Stimulated activated CD4-positive, alpha-beta T cell treated with anti-CD3 and anti-CD28 coated beads, Interleukin-12 subunit alpha, Interleukin-12 subunit beta, amount 100 ng/mL, for 24 hours (primary cell): ENCODE data around the gene CEP68.

ENCODE experiments used
- DNase-seq, 2 experiments: peaks; one replicate each; pipeline ENCODE4 v3.0.0-alpha.2; 2020; ENCODE audit warnings: low read depth in 2 of 2

CEP68 gene

DNA sequence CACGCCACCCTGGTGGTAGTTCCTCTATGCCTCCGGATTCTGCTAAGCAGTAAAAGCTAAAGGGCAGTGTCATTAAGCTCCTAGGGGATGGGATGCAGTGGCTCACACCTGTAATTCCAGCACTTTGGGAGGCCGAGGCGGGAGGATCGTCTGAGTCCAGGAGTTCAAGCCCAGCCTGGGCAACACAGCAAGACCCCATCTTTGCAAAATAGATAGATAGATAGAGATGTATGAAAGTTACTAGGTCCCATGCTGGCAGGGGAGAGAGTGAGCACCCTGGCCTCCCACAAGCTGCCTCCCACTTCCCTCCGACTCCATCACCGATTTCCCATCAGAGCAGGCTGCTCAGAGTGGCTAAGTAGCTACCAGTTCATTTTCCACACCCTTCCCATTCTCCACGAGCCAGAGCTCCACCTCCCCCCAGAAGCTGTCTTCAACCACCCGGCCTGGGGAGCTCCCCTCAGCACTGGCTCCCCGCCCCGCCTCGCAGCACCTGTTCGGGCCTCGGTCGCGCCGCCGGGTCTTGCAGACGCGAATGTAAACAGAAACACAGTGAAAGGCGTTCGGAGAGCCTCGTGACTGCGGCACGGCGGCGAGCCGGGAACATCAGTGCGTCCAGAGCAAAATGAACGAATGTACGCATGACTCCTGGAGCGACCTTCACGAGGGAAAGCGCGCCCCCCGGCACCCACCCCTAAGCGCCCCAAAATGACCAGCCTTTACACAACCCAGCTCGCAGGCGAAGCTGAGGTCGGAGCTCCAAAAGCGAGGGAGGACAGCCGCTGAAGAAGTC, 598 bp upstream of the CEP68 start:
- no peak for DNase-seq

DNA sequence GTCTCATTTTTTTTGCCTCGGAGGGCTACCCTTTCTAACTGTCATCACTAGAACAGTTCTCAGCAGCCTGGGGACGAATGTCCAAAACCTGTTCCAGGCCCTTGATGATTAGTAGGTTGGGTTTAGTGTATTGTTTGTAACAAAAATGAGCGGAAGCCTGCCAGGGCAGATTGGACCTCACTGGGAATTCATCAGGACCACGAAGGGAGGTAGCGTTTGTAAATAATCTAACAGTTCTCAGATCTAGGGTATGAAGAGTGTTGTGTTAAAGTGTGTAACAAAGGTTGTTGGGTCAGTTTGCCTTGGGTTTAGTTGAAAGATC, 799 bp downstream of the CEP68 start:
- no peak for DNase-seq

DNA sequence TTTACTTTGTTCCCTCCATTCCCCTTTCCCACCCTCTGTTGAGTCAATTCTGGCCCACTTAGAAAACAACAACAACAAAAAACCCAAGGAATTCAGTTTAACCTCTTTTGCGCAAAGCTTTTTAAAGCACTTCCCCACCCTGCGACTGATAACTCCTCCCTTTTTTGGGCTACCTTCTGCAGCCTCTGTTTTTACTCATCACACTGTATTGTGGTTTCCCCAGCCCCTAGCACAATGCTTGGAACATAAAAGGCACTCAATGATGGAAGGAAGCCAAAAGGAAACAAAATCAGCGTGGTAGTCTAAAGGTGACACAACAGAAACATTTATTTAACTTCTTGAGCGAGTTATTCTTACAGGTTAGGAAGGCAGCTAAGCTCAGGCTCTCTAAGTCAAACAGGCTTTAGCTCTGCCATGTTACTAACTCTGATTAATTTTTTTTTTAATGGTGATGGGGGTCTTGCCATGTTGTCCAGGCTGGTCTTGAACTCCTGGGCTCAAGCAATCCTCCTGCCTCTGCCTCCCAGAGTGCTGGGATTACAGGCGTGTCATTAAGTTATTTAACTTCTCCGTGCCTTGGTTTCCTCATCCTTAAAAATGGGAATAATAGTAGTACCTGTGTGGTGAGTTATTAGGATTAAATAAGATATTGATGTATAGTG, 1.3 kb downstream of the CEP68 start:
- DNase-seq = peak in 1 of 2 experiments; percentile 31

GRCh38 chr2:65059071-65059470, 2.9 kb downstream of the CEP68 start:
- no peak for DNase-seq

DNA sequence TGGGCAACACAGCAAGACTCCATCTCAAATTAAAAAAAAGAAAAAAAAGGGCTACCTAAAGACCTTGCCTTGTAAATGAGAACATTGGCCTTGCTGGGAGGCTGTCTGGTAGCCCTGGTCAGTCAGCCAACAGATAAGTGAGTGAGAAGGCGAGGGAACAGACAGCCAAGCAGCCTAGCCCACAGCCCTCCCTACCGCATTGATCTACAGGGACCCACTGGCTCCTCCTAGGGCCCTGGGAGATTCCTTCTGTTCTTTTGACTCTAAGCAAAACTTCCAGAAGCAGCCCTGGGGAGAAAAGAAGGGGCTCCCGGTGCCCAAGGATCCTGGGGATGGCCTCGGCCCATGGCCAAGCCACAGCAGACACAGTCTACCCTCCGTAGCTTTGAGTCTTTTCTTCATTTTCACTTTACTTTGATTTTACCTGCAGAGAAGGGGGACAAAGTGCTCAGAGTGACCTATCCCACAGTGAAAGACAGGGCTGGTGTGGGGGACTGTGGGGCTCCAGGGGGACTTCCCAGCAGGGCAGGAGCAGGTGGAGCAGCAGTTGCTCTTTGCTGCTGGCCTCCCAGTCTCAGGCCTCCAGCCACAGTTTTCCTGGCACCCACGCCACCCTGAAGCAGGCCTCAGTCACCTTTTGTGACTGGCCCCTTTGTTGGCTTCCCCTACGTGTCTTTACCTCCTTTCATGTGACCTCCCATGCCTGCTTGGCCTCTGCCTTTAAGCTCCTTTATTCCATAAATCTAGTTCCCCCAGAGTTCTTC, 5.1 kb downstream of the CEP68 start:
- no peak for DNase-seq

GRCh38 chr2:65061910-65062339, 5.7 kb downstream of the CEP68 start:
- DNase-seq = no peak

- no peak for DNase-seq
Measured at GRCh38 chr2:65062843-65063825, 6.9 kb downstream of the CEP68 start.

DNA sequence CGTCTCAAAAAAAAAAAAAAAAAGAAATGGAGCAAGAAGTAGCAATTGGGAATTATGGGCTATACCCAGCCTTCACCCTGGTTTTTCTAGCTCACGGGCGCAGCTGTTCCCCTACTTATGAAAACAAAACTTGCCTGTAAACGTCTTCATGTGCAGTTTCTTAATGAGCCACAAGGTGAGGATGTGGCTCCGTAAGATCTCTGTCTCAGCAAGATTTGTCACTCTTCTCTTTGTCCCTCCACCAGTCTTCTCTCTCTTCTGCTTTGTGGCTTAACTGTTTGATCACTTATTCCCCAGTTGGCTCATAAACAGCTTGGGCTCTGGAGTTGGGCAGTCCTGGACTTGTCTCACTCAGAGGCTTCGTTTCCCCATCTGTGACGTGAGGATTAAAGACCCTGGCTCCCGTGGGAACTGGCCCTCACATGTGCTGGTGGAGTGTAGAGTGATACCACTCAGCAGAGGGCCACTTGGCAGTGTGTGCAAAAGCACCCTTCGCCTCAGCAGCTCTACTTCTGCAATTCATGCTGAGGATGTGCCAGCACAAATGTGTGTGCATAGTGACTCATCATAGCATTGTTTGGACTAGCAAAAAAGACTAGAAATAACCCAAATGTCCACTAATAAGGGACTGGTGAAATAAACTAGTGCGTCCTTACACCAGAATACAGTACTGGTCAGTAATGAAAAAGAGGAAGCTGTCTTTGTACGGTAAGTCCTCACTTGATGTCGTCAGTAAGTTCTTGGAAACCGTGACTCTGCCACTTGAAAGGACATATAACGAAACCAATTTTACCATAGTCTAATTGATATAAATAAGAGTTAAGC, 8.7 kb downstream of the CEP68 start:
- no peak for DNase-seq

- no peak for DNase-seq
Measured at GRCh38 chr2:65067806-65068553, 11.8 kb downstream of the CEP68 start.

GRCh38 chr2:65069439-65069824, 13.2 kb downstream of the CEP68 start:
- DNase-seq = no peak

GRCh38 chr2:65070172-65070830, 14.1 kb downstream of the CEP68 start:
- DNase-seq = no peak

DNA sequence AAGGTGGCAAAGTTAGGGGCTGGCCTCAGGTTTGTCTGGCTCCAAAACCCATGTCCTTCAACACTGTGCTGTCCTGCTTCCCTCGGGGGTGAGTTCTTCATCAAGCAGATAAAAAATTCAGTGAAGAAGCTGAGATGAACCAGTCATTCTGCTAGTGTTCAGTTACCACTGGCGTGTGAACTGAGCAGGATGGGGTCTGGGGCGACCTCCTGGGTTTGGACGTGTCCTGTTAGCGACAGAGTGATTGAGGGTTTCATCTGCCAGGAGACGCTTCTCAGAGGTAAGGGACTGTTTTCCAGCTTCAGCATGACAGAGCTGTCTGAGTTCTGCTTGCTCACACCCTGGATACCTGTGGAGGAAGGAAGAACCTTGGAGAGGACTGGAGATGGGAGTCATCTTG, 14.6 kb downstream of the CEP68 start:
- DNase-seq = no peak

DNA sequence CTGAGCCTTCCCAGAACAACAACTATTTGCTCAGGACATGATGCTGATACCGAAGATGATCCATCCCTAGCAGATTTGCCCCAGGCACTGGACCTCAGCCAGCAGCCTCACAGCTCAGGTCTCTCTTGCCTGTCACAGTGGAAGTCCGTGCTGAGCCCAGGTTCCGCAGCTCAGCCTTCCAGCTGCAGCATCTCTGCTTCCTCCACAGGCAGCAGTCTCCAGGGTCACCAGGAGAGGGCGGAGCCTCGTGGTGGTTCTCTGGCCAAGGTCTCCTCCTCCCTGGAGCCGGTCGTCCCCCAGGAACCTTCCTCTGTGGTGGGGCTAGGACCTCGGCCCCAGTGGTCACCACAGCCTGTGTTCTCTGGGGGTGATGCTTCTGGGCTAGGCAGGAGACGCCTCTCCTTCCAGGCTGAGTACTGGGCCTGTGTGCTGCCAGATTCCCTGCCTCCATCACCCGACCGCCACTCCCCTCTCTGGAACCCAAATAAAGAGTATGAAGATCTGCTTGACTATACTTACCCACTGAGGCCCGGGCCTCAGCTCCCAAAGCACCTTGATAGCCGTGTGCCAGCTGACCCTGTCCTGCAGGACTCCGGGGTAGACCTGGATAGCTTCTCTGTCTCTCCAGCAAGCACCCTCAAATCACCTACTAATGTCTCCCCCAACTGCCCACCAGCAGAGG, 15.4 kb downstream of the CEP68 start:
- no peak for DNase-seq

- no peak for DNase-seq
Measured at GRCh38 chr2:65072181-65072970, 16.2 kb downstream of the CEP68 start.

DNA sequence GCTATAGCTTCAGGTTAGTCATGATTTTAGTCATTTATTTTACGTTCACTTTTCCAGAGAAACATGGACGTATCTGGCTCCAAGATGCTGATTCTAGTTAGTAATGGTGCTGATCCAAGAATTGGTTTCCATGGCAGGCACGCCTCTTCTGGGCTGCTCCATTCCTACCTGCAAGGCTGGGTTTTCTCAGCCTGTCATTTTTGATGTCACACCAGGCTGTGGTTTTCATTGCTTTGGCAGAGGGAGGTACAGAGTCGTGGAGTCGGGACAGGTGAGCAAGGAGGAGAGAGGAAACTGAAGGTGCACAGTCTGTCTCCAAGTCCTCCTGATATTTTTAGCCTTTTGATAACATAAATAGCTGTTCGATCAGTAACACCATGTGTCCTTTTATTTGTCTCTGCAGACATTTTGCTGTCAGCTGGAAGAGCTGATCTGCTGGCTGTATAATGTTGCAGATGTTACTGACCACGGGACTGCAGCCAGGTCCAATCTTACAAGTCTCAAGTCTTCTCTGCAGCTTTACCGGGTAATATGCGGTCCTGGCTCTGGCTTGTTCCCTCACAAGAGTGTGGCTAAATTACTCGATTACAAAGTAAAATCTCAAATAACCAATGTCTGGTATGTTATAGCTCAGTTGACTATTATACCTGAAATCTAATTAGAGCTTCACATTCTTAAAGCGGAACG, 17.8 kb downstream of the CEP68 start:
- no peak for DNase-seq

GRCh38 chr2:65075176-65075575, 19.0 kb downstream of the CEP68 start:
- DNase-seq = no peak

- no peak for DNase-seq
Measured at GRCh38 chr2:65075605-65076344, 19.6 kb downstream of the CEP68 start.
